Skin of body (tissue), 2 donors: Measurements from ENCODE around the gene SEL1L. TPM values are rescaled to one million over a fixed set of nuclear protein-coding genes. Genes with fewer than 3 reads are reported as not detected.
A peak's percentile ranks its signal among the peaks of the same experiment; 100 is the strongest.
"Not testable (repeated sequence)": the region's sequence is repeated elsewhere in the genome, so short reads cannot be mapped to it uniquely, and the experiment has no call there.

ENCODE experiments used
- DNase-seq: peaks from one replicate; lab custom pipeline; 2025; lab: John Stamatoyannopoulos, UW
- total RNA-seq: library from RNA; depleted of rRNA; stranded (reverse); fragments of >200 nt; gene quantifications from one replicate; pipeline ENCODE4 v1.2.3, GENCODE V29; 2014

The SEL1L gene
- total RNA-seq, 1 donor from 2014 or later, result 45.7 TPM

GRCh38 chr14:81449114-81449513, 84.5 kb downstream of the SEL1L start:
- DNase-seq, result peak; percentile 62

- DNase-seq, result no peak
These were observed 86.5 kb downstream of the SEL1L start for GRCh38 chr14:81447021-81447764.

- DNase-seq, result no peak
These were observed 87.2 kb downstream of the SEL1L start for GRCh38 chr14:81446279-81447007.

GRCh38 chr14:81441626-81442134, 92.0 kb downstream of the SEL1L start:
- no peak for DNase-seq

GRCh38 chr14:81440041-81440440, 93.6 kb downstream of the SEL1L start:
- no peak for DNase-seq

GRCh38 chr14:81437244-81437643, 96.4 kb downstream of the SEL1L start:
- no peak for DNase-seq

GRCh38 chr14:81436296-81437138, 97.1 kb downstream of the SEL1L start:
- DNase-seq, result peak; percentile 29

- no peak for DNase-seq
These were observed 98.0 kb downstream of the SEL1L start for GRCh38 chr14:81435391-81436295.

GRCh38 chr14:81435048-81435390, 98.6 kb downstream of the SEL1L start:
- DNase-seq, result no peak

- no peak for DNase-seq
These were observed 99.4 kb downstream of the SEL1L start for GRCh38 chr14:81434230-81434629.

- DNase-seq, result no peak
These were observed 100.3 kb downstream of the SEL1L start for GRCh38 chr14:81433378-81433777.

- DNase-seq, result no peak
These were observed 101.4 kb downstream of the SEL1L start for GRCh38 chr14:81432219-81432661.

- DNase-seq, result no peak
These were observed 103.4 kb downstream of the SEL1L start for GRCh38 chr14:81430235-81430634.

GRCh38 chr14:81429749-81430148, 103.9 kb downstream of the SEL1L start:
- not testable (repeated sequence) for DNase-seq

- DNase-seq, result no peak
These were observed 104.6 kb downstream of the SEL1L start for GRCh38 chr14:81429028-81429427.

- DNase-seq, result no peak
These were observed 106.2 kb downstream of the SEL1L start for GRCh38 chr14:81427348-81428058.

- no peak for DNase-seq
These were observed 110.1 kb downstream of the SEL1L start for GRCh38 chr14:81423504-81423903.
